B cell (primary cell): ENCODE measurements around the gene SLC12A3. TPM values are rescaled to one million over a fixed set of nuclear protein-coding genes. Genes with fewer than 3 reads are reported as not detected.

Source experiments
- ATAC-seq: fragments of 200-7000 bp; cut with Tn5 transposase; one replicate; pipeline ENCODE4 v1.10.0; 2021; ENCODE audit warnings: low read depth, mild to moderate bottlenecking, moderate number of reproducible peaks, moderate library complexity
- CTCF ChIA-PET: fragments of 350-600 bp; sonication (Branson Sonifier 250); formaldehyde crosslinking; loops from one replicate; lab custom pipeline; 2021; ENCODE audit warnings: antibody characterized with exemption, inconsistent platforms; lab: Charles Lee
- POLR2A ChIA-PET: fragments of 350-600 bp; sonication (Branson Sonifier 250); formaldehyde crosslinking; loops from one replicate; lab custom pipeline; 2021; ENCODE audit warnings: antibody characterized with exemption; lab: Charles Lee
- DNase-seq: peaks from one replicate; pipeline ENCODE4 v3.0.0; 2013
- H2AFZ ChIP-seq: 2 replicates; pipeline ENCODE4 v1.6.1; 2012; ENCODE audit warnings: mild to moderate bottlenecking, low read depth, low read length; ENCODE audit not compliant: insufficient read depth, poor library complexity, severe bottlenecking
- H3K27ac ChIP-seq, 2 donors: 1 replicate in 1 of 2; 2 replicates in 1 of 2; pipeline ENCODE4 v1.5.1; 2012 to 2013; ENCODE audit warnings: low read length in 2 of 2, mild to moderate bottlenecking in 2 of 2, moderate library complexity in 1 of 2
- H3K27me3 ChIP-seq, 4 experiments: fragments of 200-600 bp in 1 of 4; sonication (generic) in 1 of 4; replicated peaks in 1 of 4; 1 replicate in 2 of 4; 2 replicates in 2 of 4; pipeline versions ENCODE4 v1.6.1 to v1.7.0; 2013 to 2016; ENCODE audit warnings: low read length in 3 of 4, mild to moderate bottlenecking in 2 of 4, mixed read lengths in 1 of 4, moderate library complexity in 1 of 4; ENCODE audit not compliant: insufficient read depth in 4 of 4, control insufficient read depth in 3 of 4; ENCODE audit errors: control extremely low read depth in 1 of 4
- H3K36me3 ChIP-seq, 2 experiments: replicated peaks in 1 of 2; 1 replicate in 1 of 2; 2 replicates in 1 of 2; pipeline versions ENCODE4 v1.6.1 to v1.7.1; 2013; ENCODE audit warnings: low read length in 1 of 2; ENCODE audit not compliant: insufficient read depth in 2 of 2, control insufficient read depth in 1 of 2; ENCODE audit errors: control extremely low read depth in 1 of 2, extremely low read depth in 1 of 2
- H3K4me1 ChIP-seq, 2 donors: fragments of 200-600 bp in 1 of 2; sonication (generic) in 1 of 2; 1 replicate in 1 of 2; 2 replicates in 1 of 2; pipeline versions ENCODE4 v1.5.1 to v1.6.1; 2013 to 2017; ENCODE audit warnings: low read length in 2 of 2; ENCODE audit not compliant: control insufficient read depth in 2 of 2, insufficient read depth in 2 of 2
- H3K4me2 ChIP-seq: replicated peaks from 2 replicates; pipeline ENCODE3; 2012; ENCODE audit warnings: mild to moderate bottlenecking, low read depth, low read length; ENCODE audit not compliant: poor library complexity, severe bottlenecking
- H3K4me3 ChIP-seq, 5 experiments: fragments of 200-600 bp in 1 of 5; sonication (generic) in 1 of 5; 1 replicate in 3 of 5; 2 replicates in 2 of 5; pipeline versions ENCODE4 v1.5.1 to v1.7.0; 2011 to 2016; ENCODE audit warnings: low read length in 4 of 5, mild to moderate bottlenecking in 4 of 5, low read depth in 2 of 5, control low read depth in 1 of 5, moderate library complexity in 1 of 5; ENCODE audit not compliant: insufficient read depth in 1 of 5; ENCODE audit errors: control extremely low read depth in 1 of 5, extremely low read depth in 1 of 5
- H3K79me2 ChIP-seq: fragments of 200-600 bp; sonication (generic); one replicate; pipeline ENCODE4 v1.6.0; 2016; ENCODE audit warnings: low read length; ENCODE audit not compliant: control insufficient read depth, insufficient read depth
- H3K9ac ChIP-seq: fragments of 200-600 bp; sonication (generic); 2 replicates; pipeline ENCODE4 v1.6.1; 2017; ENCODE audit warnings: mild to moderate bottlenecking, low read length, moderate library complexity
- H3K9me3 ChIP-seq, 3 donors: one replicate each; pipeline versions ENCODE4 v1.6.1 to v1.7.1; 2013; ENCODE audit warnings: low read length in 2 of 3; ENCODE audit not compliant: control insufficient read depth in 2 of 3, insufficient read depth in 1 of 3; ENCODE audit errors: control extremely low read depth in 1 of 3
- H4K20me1 ChIP-seq: 2 replicates; pipeline ENCODE4 v1.6.0; 2012; ENCODE audit warnings: mild to moderate bottlenecking, low read length; ENCODE audit not compliant: insufficient read depth, control insufficient read depth, poor library complexity, severe bottlenecking
- H3K27ac Mint-ChIP-seq: one replicate; pipeline ENCODE4 v1.8.0; 2021; ENCODE audit warnings: mixed read lengths
- H3K27me3 Mint-ChIP-seq: one replicate; pipeline ENCODE4 v1.8.0; 2021; ENCODE audit warnings: mixed read lengths
- H3K4me1 Mint-ChIP-seq: one replicate; pipeline ENCODE4 v1.8.0; 2021; ENCODE audit warnings: mixed read lengths
- H3K4me3 Mint-ChIP-seq: one replicate; pipeline ENCODE4 v1.8.0; 2021; ENCODE audit warnings: mixed read lengths
- H3K9me3 Mint-ChIP-seq: one replicate; pipeline ENCODE4 v1.8.0; 2022; ENCODE audit warnings: mixed read lengths; ENCODE audit not compliant: insufficient read depth
- EZH2 ChIP-seq: IDR thresholded peaks from 2 replicates; pipeline ENCODE4 v1.6.1; 2012; ENCODE audit warnings: borderline replicate concordance, low read depth, mild to moderate bottlenecking, moderate library complexity, low read length; ENCODE audit not compliant: insufficient read depth, poor library complexity, severe bottlenecking
- WGBS: methylation state at CpG from one replicate; pipeline ENCODE4 v1.1.5; 2013; ENCODE audit warnings: missing lambda C conversion rate; ENCODE audit not compliant: insufficient coverage; 5-methylcytosine and 5-hydroxymethylcytosine counted together
- intact Hi-C: fragments of 100-400 bp; cut with micrococcal nuclease; formaldehyde crosslinking; loops from one replicate; pipeline ENCODE4 v1.10.0; 2022
- polyA plus RNA-seq: library from polyadenylated mRNA; depleted of rRNA; stranded (reverse); fragments of >200 nt; gene quantifications from 2 replicates; pipeline ENCODE4 v1.2.3, GENCODE V29; 2012
- total RNA-seq, 2 donors: library from RNA; stranded (reverse); fragments of 120-200 nt in 1 of 2; gene quantifications; 1 replicate in 1 of 2; 2 replicates in 1 of 2; pipeline versions ENCODE4 v1.2.3 to v1.2.4, GENCODE V29; 2013 to 2022
- TF ChIP-seq, protein P1 (sequence below): fragments of 200-600 bp; IDR thresholded peaks from one replicate; pipeline ENCODE4 v1.8.0; 2022; ENCODE audit warnings: antibody characterized with exemption, mild to moderate bottlenecking

Gene SLC12A3
- total and polyA plus RNA-seq, 2 donors (not counting 1 experiment from before 2014, with no cell fraction given), result 1.3 to 4.9 TPM

- Histone ChIP-seq H3K27me3 (no peaks in the 10 kb centered on the region), H3K27ac (no peak within 1 kb of the TSS), H3K4me2 (no peak within 1 kb of the TSS), H4K20me1 (no peaks in the 10 kb centered on the region), H2AFZ (no peak within 1 kb of the TSS), H3K9ac (no peak within 1 kb of the TSS), H3K36me3 (no peaks in the 10 kb centered on the region), H3K9me3 (no peaks in the 10 kb centered on the region), H3K4me3 (no peak within 1 kb of the TSS), H3K4me1 (peaks cover 17 to 22% of the 10 kb centered on the region in 2 donors), H3K79me2 (peaks cover 6% of the 10 kb centered on the region)
- TF ChIP-seq EZH2, result no peak
- TF ChIP-seq, protein P1, sequence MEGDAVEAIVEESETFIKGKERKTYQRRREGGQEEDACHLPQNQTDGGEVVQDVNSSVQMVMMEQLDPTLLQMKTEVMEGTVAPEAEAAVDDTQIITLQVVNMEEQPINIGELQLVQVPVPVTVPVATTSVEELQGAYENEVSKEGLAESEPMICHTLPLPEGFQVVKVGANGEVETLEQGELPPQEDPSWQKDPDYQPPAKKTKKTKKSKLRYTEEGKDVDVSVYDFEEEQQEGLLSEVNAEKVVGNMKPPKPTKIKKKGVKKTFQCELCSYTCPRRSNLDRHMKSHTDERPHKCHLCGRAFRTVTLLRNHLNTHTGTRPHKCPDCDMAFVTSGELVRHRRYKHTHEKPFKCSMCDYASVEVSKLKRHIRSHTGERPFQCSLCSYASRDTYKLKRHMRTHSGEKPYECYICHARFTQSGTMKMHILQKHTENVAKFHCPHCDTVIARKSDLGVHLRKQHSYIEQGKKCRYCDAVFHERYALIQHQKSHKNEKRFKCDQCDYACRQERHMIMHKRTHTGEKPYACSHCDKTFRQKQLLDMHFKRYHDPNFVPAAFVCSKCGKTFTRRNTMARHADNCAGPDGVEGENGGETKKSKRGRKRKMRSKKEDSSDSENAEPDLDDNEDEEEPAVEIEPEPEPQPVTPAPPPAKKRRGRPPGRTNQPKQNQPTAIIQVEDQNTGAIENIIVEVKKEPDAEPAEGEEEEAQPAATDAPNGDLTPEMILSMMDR, result no peak
- Mint-ChIP-seq H3K4me1 (peaks cover 21% of the 10 kb centered on the region), H3K27ac (no peak within 1 kb of the TSS), H3K4me3 (no peak within 1 kb of the TSS), H3K27me3 (no peaks in the 10 kb centered on the region), H3K9me3 (no peaks in the 10 kb centered on the region)
- no peak for DNase-seq
- POLR2A ChIA-PET, result no interaction called here
- intact Hi-C loops, result no loop called here
- CTCF ChIA-PET, result interaction anchor here (1.3 to 7.7 kb wide), 7 partner anchors 8 to 85 kb away, joined by 3 to 213 read pairs (median 49); no protein-coding TSS in a partner anchor
- WGBS, result 80% methylated on average over 12 of the region's 12 CpGs
- ATAC-seq, result no peak
These were observed 96.9 kb downstream of the SLC12A3 start, which contains the start of gene CETP for GRCh38 chr16:56961851-56962281. Gene CETP, plus strand, starts transcription at chr16:56961950. Its CDS starts 30 bp downstream, at chr16:56961980.
